Ectodermal cell (in vitro differentiated cells): ENCODE results near the gene TFDP1.
"Not testable (repeated sequence)": the region's sequence is repeated elsewhere in the genome, so short reads cannot be mapped to it uniquely, and the experiment has no call there.

Source experiments
- H3K27ac ChIP-seq: 2 replicates; pipeline ENCODE4 v1.7.0; 2013; ENCODE audit warnings: mild to moderate bottlenecking, low read depth, low read length; ENCODE audit not compliant: insufficient read depth, poor library complexity, severe bottlenecking
- H3K27me3 ChIP-seq: 2 replicates; pipeline ENCODE4 v1.7.0; 2013; ENCODE audit warnings: mild to moderate bottlenecking, low read length; ENCODE audit not compliant: insufficient read depth, control insufficient read depth, poor library complexity, severe bottlenecking
- H3K36me3 ChIP-seq: one replicate; pipeline ENCODE4 v1.7.0; 2013; ENCODE audit warnings: low read length; ENCODE audit not compliant: control insufficient read depth, insufficient read depth
- H3K4me1 ChIP-seq: one replicate; pipeline ENCODE4 v1.7.0; 2013; ENCODE audit warnings: low read length; ENCODE audit not compliant: control insufficient read depth, insufficient read depth
- H3K4me3 ChIP-seq: 2 replicates; pipeline ENCODE4 v1.7.0; 2013; ENCODE audit warnings: low read depth, low read length, control low read depth; ENCODE audit not compliant: insufficient read depth
- H3K9me3 ChIP-seq: 2 replicates; pipeline ENCODE4 v1.7.0; 2013; ENCODE audit warnings: mild to moderate bottlenecking, low read length, moderate library complexity; ENCODE audit not compliant: control insufficient read depth
- WGBS, 2 experiments: methylation state at CpG; one replicate each; pipeline ENCODE4 v1.1.7; 2013; ENCODE audit warnings: missing lambda C conversion rate in 2 of 2; 5-methylcytosine and 5-hydroxymethylcytosine counted together

Gene TFDP1

GRCh38 chr13:113616281-113616906 is 31.8 kb downstream of the TFDP1 start:
- H3K27ac ChIP-seq, result peak overlapping the region; percentile 78
- no peaks in the 10 kb centered on the region for H3K27me3 ChIP-seq
- H3K4me3 ChIP-seq, result no peak overlapping the region
- 90 to 92% methylated on average over 20 of the region's 20 CpGs for WGBS, 2 experiments
- no peaks in the 10 kb centered on the region for H3K9me3 ChIP-seq
- peaks cover 7% of the 10 kb centered on the region for H3K36me3 ChIP-seq
- peaks cover 14% of the 10 kb centered on the region for H3K4me1 ChIP-seq

DNA sequence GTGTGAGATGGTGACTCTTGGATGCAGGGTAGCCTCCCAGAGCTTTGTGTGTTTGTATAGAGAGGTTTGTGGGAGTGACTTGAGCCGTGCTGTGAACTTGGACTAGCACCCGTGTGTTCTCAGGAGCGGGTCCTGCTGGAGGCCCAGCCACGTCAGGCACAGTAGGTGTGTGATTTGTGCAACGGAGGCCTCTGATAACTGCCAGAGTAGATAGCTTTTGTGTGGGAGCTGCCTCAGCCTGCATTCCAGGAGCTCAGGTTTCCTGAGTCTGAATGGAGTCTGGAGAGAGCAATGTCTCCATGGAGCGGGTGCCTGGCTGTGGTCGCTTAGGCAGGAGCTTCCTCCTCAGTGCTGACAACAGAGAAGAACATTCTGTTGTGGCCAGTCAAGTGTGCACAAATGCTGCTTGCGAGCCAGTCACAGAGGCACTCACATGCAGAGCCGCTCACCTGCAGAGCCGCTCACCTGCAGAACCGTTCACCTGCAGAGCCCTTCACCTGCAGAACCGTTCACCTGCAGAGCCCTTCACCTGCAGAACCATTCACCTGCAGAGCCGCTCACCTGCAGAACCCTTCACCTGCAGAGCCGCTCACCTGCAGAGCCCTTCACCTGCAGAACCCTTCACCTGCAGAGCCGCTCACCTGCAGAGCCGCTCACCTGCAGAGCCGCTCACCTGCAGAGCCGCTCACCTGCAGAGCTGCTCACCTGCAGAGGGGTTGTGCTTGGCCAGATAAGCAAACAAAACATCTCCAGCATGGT is 32.6 kb downstream of the TFDP1 start:
- WGBS, 2 experiments, result 57 to 60% methylated on average over 18 of the region's 18 CpGs
- peak overlapping the region; percentile 78 for H3K27ac ChIP-seq

GRCh38 chr13:113617961-113618360 is 33.4 kb downstream of the TFDP1 start:
- Histone ChIP-seq H3K4me1 (peaks cover 14% of the 10 kb centered on the region), H3K36me3 (peaks cover 3% of the 10 kb centered on the region), H3K27me3 (no peaks in the 10 kb centered on the region), H3K4me3 (no peak overlapping the region), H3K27ac (no peak overlapping the region), H3K9me3 (no peaks in the 10 kb centered on the region)
- WGBS, 2 experiments, result 87 to 92% methylated on average over 4 to 5 of the region's 5 CpGs

More for the DNA sequence above, 32.6 kb downstream of the TFDP1 start:
- Histone ChIP-seq H3K9me3 (no peaks in the 10 kb centered on the region), H3K4me1 (peaks cover 14% of the 10 kb centered on the region), H3K36me3 (no peaks in the 10 kb centered on the region), H3K4me3 (no peak overlapping the region), H3K27me3 (no peaks in the 10 kb centered on the region)

DNA sequence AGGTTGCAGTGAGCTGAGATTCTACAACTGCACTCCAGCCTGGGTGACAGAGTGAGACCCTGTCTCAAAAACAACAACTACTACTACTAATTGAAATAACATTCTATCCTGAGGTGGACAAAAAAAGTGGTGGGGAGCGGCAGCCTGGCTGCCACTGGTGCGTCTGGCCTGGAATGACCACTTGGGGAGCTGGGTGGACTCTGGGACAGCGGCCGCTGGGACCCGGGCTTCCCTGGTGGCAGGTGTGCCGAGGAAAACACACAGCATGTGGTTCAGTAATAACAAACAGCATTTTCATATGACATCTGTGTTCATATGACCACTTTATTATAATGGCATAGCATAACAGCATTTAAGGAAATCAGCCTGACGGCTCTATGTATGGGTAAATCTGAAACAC is 33.9 kb downstream of the TFDP1 start:
- no peak overlapping the region for H3K4me3 ChIP-seq
- peaks cover 14% of the 10 kb centered on the region for H3K4me1 ChIP-seq
- no peak overlapping the region for H3K27ac ChIP-seq
- H3K9me3 ChIP-seq, result no peaks in the 10 kb centered on the region
- WGBS, 2 experiments, result 93 to 96% methylated on average over 7 of the region's 7 CpGs
- no peaks in the 10 kb centered on the region for H3K27me3 ChIP-seq
- peaks cover 5% of the 10 kb centered on the region for H3K36me3 ChIP-seq

DNA sequence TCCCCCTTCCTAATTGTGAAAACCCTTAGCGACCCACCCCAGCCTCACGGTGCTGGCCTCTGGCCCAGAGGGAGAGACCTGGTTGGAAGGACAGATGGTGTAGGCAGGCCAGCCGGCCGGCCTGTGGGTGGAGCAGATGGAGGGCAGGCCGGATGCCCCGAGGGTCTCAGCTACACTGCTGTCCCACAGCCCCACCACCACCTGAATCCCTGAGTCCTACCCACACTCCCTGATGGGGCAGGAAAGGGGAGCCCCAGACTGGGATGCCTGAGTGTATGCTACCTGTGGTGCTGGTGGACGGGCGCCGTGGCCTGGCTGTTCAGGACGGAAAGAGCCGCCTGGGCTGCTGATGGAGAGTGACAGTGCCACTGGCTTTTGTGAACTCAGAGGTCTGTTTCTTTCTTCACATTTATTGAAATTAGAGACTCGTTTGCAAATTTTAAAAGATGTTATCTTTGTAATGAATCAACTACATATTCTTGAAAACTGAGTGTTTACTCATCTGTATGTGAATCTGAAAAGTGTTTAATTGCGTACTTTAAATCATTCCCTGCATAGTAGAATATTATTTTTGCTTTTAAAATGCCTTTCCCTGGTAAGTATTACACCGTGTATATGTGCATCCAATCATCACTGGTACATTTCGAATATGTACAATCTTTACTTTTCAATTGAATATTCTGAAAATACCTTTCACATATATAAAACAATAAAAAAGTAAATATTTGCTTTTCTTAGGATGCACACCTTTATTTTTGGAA is 35.7 kb downstream of the TFDP1 start:
- Histone ChIP-seq H3K36me3 (peaks cover 16% of the 10 kb centered on the region), H3K4me3 (no peak overlapping the region), H3K27ac (no peak overlapping the region), H3K27me3 (no peaks in the 10 kb centered on the region), H3K4me1 (peaks cover 14% of the 10 kb centered on the region), H3K9me3 (no peaks in the 10 kb centered on the region)
- WGBS, 2 experiments, result 89 to 96% methylated on average over 13 to 14 of the region's 15 CpGs

DNA sequence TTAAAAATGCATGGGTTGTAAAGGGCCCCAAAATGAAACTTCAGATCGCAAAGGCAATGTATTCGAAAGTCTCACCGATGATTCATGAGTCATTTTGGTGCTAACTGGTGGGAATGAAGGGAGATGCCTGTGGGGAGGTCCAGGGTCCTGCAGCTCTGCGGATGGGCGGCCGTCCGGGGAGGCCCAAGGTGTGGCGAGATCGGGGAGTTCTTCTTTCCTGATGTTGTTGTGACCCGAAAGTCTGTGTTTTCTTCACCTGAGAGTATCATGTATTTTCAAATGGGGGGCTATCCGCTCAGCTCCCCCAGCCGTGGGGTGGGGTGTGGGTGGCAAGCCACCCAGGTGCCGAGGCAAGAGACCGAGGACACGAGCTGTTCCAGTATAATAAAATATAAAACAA is 36.5 kb downstream of the TFDP1 start:
- H3K4me1 ChIP-seq, result peaks cover 14% of the 10 kb centered on the region
- no peak overlapping the region for H3K27ac ChIP-seq
- no peak overlapping the region for H3K4me3 ChIP-seq
- H3K9me3 ChIP-seq, result no peaks in the 10 kb centered on the region
- peaks cover 16% of the 10 kb centered on the region for H3K36me3 ChIP-seq
- 95 to 96% methylated on average over 12 to 15 of the region's 15 CpGs for WGBS, 2 experiments
- no peaks in the 10 kb centered on the region for H3K27me3 ChIP-seq

- not testable (repeated sequence) for H3K27ac ChIP-seq, H3K9me3 ChIP-seq, H3K27me3 ChIP-seq, H3K4me1 ChIP-seq, H3K4me3 ChIP-seq
- WGBS, 2 experiments, result 77 to 80% methylated on average over 13 of the region's 13 CpGs
- H3K36me3 ChIP-seq, result peaks cover 16% of the 10 kb centered on the region
Observed at GRCh38 chr13:113621498-113621897, 36.9 kb downstream of the TFDP1 start.

DNA sequence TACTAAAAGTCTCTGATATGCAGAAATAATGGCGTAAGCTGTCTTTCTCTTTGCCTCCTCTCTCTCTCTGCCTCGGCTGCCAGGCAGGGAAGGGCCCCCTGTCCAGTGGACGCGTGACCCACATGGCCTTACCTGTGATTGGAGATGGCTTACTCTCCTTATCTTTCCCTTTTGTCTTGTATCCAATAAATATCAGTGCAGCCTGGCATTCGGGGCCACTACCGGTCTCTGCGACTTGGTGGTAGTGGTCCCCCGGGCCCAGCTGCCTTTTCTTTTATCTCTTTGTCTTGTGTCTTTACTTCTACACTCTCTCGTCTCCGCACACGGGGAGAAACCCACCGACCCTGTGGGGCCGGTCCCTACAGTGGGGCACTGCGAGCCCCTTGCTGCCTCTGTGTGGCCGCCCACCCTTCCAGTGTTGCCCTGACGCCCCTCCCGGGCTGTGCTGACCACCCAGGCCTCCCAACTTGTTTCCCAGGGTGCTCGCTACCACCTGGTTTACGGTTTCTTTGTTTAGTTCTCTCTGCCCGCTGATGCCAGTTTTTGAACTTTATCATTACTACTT is 37.5 kb downstream of the TFDP1 start:
- not testable (repeated sequence) for H3K27me3 ChIP-seq, H3K4me1 ChIP-seq, H3K4me3 ChIP-seq, H3K27ac ChIP-seq, H3K9me3 ChIP-seq
- peaks cover 16% of the 10 kb centered on the region for H3K36me3 ChIP-seq
- WGBS, 2 experiments, result 94 to 96% methylated on average over 20 of the region's 20 CpGs

GRCh38 chr13:113622791-113623490 is 38.4 kb downstream of the TFDP1 start:
- WGBS, 2 experiments, result 93 to 94% methylated on average over 29 of the region's 29 CpGs
- Histone ChIP-seq H3K4me3 (no peak overlapping the region), H3K9me3 (no peaks in the 10 kb centered on the region), H3K36me3 (peaks cover 16% of the 10 kb centered on the region), H3K27ac (no peak overlapping the region), H3K4me1 (no peaks in the 10 kb centered on the region), H3K27me3 (no peaks in the 10 kb centered on the region)
